CD4-positive, alpha-beta T cell treated with Interleukin-2 at 100 ng/mL for 4 hours (primary cell): Measurements from ENCODE around the gene XRCC4.
"Not testable (repeated sequence)": the region's sequence is repeated elsewhere in the genome, so short reads cannot be mapped to it uniquely, and the experiment has no call there.

Experiments
- DNase-seq: peaks from one replicate; pipeline ENCODE4 v3.0.0-alpha.2; 2020; ENCODE audit warnings: low spot score

Gene XRCC4

DNA sequence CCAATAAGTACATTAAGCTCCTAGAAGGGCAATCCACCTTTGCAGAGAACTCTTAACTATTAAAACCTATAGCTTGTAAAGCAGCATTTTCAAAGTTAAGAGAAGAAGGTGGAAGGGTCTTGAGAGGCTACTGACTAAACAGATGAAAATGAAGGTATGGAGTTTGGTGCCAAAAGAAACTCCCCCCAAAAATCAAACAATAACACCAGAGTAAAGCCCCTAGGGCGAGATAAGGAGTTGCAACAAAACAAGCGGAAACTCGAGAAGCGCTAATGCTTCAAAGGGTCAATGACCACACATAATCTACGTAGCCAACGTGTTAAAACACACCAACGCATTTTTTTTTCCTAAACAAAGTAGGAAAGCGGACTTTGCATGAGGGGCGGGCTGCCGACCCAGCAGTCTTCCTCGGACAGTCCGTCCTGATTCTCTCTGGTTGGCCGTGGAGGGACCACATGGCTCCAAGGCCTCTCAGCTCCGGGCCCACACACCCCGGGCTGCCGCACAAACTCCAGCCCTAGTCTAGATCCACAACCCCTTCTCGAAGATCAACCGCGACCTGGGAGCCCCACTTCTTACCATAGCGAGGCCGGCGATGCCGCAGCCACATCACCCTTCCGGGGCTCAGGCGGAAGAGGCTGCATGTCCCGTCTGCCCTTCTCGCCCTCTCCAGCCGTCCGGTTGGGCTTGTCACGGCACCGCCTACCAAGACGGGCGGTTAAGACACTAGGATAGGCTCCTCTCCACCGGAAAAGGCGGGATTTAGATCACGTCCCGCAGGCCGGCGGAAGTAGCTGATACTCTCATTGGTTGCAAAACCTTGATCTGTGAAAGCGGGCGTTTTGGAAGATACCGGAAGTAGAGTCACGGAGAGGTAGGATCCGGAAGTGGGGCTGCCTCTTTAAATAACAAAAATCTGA lies at the start of gene XRCC4, which contains the start of gene TMEM167A:
Gene XRCC4 (plus strand): TSS at position 806 of the 920 bp plus-strand sequence. CDS start 27,373 bp downstream, outside the sequence.
Gene TMEM167A (minus strand): TSS at position 653 of the 920 bp plus-strand sequence. CDS start 71 bp downstream, at position 582.
- peak; percentile 96 for DNase-seq

DNA sequence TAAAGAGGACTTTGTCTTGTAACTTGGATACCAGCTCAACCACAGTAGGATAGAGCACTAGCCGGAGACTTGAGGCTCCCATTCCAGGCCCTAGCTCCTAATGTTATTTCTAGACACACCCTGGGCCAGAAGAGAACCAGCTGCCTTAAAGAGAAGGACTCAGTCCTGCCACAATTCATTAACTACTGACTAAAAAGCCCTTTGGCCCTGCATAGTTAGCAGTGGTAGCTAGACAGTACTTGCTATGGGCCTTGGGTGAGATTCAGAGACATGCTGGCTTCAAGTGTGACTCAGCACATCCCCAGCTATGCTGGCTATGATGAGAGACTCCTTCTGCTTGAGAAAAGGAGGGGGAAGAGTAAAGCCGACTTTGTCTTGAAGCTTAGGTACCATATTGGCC lies 47.4 kb upstream of the XRCC4 start:
- DNase-seq: no peak

DNA sequence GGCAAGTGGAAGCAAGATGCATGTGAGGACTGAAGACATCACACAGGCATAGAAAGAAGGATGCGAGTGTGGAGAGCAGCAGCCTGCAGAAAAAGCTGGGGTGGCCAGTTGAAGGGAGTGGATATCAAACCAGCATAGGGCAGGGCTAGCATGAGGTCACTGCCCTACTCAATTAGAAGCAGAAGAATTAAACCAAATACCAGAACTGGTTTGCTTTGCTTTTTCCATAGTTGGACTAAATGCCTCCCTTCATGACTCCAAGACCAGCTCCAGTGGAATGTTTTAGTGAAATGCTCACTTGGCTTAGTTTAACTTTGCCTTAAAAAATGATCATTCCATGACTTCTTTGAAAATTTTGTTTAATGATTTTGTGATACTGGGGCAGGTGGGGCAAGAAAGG lies 46.0 kb upstream of the XRCC4 start:
- DNase-seq: no peak

DNA sequence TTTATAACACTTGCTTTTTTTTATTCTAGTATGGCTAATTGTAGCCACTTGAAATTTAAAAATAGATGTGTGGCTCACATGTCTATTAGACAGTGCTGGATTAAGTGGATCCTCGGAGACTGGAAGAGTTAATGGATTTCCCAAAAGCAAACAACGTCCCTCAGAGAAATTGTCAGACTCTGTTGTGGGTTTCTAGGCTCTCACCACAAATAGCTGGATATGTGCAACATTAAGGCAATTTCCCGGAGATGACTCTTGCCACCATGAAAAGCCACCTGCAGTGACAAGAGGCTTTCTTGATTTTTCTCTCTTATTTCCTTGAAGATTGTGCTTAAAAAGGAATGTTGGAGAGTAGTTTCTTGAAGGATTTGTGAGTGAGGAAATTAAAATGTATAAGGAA lies 43.3 kb upstream of the XRCC4 start:
- no peak for DNase-seq

DNA sequence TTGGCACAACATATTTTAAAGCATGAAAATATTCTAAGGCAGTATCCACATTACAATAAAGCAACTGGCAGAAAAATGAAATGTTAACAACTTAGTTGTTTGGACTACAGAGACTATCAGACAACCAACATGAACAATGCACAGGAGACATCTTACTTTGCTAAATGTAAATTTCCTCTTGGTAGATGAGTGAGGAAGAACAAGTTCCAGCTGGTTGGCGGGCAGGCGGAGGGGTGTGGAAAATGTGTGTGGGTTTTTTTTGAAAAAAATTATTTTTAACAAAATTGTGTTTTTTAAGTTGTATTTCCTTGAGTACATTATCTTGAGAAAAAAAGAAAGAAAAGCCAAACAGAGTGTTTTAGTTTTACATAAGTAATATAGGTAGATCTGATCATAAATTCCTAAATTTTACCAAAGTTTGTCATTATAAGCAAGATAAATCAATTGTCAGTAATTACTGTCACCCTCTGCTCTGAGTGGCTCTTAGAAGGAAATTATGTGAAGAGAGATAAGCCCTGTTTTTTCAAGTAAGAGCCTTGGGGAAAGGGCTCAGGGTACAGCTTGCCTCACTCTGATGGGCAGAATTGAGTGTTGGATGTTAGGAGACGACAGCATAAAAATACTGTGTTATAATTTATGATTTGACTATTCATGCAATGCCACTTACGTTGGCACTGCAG lies 42.7 kb upstream of the XRCC4 start:
- DNase-seq: no peak

DNA sequence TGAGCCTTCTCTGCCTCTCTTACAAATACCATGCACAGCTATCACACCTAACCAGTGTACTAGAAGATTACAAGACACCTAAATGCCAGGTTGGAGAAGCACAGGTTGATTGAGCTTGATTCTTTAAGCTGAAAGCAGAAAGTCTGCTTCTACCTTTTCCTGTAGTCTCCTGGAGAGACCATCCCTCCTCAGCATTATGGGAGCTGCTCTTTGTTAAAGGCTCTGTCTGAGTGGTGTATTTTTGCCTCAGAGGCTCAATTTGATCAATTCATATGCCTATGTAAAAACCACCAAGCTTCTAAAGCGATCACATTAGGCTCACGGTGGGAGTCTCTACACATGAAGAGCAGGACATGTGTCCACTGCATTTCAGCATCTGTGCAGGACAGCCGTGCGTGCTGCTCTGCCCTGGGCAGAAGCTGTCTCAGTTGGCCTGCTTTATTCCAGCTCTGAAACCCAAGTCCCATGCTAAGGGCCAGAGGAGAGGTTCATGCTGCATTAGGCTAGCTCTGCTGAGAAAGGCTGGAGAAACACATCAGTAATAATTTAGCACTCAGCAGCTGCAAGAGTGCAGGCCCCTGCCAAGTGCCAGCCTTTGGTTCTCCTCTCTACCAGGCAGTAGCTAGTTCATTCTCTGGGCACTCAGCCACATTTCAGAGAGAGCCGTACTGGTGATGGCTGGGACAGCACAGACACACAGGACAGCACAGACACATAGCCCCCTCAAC lies 41.8 kb upstream of the XRCC4 start:
- no peak for DNase-seq

DNA sequence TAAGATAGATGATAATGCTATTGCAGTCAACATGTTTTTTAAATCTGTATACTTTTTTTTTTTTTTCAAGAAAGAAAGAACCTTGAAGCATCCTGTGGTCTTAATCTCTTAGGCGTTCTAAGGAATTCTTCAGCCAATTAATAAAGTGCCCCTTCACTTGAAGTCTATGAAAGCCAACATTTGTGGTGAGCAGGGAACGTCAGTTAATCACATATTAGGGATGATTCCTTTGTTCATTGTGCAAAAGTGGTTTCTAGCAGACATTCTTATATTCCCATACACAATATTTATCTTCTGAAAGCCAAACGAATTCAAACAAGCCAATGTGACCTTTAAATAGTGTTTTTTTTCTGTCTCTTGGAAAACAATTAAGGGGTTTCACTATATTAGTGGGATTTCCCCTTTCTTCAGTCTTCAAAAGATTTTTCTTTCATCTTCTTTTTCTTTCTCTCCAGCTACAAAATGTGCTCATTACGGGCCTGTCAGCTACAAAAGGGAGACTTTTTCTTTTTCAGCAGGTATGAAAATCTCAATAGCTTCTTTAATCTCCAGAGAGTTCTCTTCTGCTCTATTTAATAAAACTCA lies 40.3 kb upstream of the XRCC4 start:
- DNase-seq: no peak

DNA sequence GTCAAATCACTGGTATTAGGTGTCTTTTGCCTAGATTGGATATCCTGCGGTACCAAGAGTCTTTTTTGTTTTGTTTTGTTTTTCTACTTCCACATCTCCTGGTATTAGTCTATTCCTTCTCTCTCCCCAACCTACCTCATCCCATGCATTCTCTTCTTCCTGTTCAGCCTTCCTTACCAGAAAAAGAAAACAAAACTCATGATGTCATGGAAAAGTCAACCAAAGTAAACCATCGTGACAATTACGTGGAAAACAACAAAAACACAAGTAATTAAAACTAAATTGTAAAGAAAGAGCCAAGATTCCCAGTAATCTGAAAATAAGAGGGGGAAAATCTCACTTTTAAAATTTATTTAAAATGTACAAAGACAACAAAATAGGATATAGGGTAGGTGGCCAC lies 38.4 kb upstream of the XRCC4 start:
- DNase-seq: no peak

DNA sequence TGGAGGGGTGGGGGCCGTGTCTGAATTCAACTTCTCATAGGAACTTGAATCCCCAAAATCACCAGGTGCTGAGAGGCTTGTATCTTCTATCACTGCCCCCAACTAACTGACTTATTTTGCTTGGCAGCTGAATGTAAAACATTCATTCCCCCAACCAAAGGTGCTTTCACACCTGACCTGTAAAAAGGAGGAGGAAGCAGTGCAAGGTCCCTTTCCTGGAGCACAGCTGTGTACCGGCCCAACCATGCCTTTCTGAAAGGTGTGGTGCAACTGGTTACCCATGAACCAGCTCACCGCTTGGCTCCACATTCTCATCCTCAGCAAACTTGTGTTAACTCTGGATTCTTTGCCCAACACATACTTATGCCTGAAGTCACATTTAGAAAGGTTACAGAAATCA lies 34.8 kb upstream of the XRCC4 start:
- DNase-seq: no peak

DNA sequence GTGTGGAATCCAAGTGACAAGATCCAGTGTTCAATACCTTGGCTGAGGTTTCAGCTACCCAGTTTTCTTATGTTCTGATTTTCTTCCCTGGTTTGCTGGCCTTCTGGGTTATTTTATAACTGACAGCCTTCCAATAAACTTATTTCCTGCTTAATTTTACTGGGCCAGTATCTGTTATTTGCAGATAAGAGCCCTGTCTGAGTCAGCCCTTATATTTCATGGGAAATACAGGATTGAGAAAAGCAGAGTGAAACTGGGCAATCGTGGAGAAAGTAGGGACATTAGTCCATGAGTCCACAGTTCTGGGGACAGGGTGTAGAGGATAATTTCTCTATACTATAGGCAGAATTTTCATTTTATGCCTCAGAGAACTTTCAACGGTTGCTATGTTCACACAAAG lies 32.4 kb upstream of the XRCC4 start:
- DNase-seq: no peak

DNA sequence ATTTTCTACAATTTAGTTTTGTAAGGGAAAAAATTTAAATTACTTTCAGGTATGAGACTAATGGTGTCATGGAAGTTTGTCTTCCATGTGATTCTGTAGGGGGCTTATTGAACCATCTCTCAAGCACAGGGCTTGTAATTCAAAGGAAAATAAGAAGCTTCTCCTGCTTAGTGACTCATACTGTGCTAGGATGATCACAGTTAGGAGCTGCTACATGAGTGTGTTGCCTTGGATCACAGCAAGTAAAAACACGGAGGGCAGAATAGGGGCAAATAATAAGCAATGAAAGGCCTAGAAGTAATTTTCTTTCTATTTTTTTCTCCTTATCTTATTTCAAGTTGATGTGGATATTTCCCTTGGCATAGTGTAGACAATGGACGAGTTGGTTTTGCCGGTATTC lies 29.1 kb upstream of the XRCC4 start:
- no peak for DNase-seq

DNA sequence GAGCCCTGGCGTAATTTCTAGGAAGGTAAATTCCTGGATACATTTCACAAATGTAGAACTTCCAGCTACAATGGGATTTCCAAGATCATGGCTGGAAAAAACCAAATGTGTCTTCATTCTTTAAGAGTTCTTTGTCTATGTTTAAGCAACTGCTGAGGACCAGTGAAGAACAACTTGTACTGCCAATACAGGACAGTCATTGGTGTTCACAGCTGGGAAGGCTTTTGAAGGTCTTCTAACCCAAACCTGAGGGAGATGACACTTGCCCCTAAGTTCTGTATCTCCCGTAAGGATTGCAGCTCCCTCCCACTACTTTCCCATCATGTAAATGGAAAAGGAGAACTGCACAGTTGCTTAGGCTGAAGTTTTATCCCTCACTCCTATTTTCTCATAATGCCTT lies 28.5 kb upstream of the XRCC4 start:
- DNase-seq: no peak

DNA sequence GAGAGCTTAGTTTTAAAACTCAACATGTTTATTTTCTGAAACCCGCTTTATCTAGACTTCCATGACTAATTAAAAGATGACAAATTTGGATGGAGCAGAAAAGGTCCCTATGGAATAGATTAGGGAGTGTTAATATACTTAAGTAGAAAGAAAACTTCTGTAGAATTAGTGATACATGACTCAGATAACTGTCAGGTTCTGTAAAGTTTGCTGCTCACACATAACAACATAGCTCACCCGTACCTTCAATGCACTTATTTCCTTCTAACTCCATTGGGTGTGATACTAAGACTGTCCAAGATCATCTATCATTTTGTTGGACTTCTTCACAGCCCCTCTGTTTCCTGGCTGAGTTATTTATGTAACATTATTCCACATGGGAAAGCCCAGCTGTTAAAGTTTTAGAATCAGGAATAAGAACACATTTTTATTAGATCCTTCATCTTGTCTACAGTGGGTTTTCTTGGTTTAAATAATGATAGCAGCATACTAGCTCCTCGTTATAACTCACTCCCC lies 27.9 kb upstream of the XRCC4 start:
- DNase-seq: no peak

DNA sequence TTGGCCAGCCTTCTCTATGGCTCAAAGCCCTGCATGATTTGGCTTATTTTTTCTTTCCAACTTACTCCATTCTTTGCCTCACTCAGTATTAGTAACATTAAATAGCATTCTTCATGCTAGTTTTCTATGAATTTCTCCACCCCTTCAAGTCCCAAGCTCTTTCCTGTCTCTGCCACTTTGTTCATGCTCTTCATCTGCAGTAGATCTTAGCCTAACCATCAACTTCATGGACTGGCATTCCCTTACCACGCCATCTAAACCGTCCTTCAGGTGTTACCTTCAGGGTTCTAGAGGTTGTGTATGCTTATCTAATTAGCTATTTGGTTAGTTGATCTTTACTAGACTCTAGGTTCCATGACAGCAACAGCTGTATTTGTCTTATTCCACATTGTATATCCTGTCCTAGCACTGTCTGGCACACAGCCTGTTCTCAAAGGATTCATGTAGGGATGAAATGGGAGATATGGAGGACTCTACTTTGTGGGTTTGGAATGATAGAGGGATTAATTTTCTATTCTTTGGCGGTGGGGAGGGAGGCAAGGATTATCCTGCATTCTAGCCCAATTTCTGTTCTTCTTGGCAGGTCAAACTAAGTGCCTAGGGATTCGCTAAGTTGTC lies 26.5 kb upstream of the XRCC4 start:
- no peak for DNase-seq

DNA sequence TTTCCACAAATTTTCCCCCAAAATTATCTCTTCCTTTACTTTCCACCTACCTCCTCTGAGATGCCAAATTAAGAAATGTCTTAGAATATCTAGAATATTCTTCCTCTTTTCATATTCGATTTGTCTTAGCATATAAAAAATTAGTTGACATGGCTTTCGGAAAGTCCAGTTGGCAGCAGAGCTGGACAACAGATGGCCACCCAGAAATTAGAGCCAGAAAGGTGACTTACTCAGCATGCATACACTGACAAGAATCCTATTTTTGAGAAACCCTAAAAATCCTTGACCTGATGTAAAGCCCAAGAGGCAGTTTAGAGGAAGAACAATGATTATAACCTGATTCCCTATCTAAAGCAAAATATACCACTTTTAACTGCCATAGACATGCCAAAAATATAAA lies 22.2 kb upstream of the XRCC4 start:
- no peak for DNase-seq

DNA sequence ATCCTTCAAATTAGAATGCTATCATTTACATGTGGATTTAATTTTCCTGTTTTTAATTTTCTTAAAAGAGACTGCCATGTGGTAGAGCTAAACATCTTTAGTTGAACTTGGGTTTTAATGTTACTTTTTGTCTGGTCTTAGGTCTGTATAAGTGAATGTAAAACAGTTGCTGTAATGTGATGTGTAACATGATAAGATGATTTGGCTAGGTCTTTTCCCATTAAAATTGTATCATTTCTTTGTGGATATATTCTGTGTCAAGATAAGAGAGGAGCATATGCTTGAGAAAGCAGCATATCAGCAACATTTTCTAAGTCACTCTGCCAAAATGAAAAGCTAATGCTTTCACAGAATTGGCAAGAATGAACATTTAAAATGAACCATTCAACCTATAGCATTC lies 18.6 kb upstream of the XRCC4 start:
- no peak for DNase-seq

DNA sequence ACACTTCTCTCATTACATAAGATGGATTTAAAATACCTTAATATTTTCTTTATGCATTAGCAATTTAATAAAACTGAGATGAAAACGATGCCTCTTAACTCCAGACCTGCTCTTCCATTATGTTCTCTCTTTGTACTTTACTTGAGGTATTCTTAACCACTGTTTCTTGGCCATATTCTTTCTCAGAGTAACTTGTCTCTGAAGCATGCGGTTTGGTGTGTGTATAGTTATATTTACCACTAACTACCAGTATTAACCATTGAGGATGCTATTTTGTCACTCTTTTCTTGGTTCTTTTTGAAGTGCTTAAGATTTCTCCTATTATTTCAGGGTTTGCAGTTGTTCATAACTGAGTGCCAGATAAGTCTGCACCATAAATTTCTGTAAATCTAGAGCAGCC lies 18.0 kb upstream of the XRCC4 start:
- no peak for DNase-seq

DNA sequence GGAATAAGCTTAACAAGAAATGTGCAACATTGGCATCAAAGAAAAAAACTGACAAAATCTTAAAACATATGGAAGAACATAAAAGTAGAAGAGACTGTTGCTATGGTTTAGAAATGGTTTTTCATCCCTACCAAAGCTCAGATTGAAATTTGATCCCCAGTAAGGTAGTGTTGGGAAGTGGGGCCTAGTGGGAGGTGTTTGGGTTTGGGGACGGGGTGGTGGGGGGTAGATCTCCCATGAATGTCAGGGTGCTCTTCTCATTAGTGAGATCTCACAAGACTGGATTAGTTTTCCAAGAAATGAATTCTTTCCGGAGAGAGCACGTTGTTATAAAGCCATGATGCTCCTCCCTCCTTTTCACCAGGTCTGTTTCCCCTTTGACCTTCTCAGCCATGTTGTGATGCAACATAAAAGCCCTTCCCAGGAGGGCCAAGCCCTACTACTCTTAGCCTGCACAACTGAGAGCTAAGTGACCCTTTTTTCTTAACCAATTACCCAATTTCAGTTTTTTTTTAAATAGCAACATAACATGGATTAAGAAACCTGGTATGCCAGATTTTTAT lies 10.7 kb upstream of the XRCC4 start:
- no peak for DNase-seq

DNA sequence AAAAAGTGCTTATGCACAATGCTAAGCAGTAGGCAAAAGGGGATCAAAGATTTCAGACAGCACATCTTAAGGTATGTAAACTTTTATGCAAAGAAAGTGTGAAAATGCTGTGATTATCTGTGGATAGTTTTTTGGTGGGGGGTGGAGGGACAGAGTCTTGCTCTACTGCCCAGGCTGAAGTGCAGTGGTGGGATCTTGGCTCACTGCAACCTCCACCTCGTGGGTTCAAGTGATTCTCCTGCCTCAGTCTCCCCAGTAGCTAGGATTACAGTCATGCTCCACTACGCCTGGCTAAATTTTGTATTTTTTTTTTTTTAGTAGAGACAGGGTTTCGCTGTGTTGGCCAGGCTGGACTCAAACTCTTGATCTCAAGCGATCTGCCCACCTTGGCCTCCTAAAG lies 10.0 kb upstream of the XRCC4 start:
- DNase-seq: not testable (repeated sequence)

DNA sequence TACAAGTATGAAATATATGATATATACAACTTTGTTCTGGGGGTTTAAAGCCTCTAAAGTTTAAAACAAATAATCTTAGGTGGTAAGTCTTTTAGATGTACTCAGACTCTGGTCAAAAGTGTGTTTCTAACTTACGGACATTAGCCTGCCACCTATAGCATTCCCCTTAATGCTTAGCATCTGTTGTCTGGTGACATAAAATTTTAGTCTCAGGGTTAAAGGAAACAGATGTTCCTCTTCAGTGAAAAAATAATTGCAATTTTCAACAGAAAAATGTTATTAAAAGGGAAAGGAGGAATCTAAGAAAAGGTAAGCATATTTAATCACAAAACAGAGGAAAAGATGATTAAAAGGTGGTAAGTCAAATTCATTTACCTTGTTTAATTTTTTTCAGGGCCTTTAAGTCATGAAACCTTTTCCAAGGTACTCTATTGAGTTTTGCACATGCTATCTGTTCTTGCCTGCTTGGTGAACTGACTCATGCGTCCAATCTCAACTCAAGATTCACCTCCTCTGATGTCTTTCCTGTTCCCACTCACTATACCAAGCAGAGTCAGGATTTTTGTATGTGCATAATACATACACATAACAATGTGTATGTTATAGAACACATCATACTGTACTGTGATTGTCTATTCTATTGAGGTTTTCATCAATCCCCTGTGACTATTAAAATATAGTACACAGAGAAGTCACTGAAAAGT lies 8.1 kb upstream of the XRCC4 start:
- DNase-seq: no peak
